Panc1 (cell line): ENCODE results near the gene VAPB. TPM values are rescaled to one million over a fixed set of nuclear protein-coding genes. Genes with fewer than 3 reads are reported as not detected.

Experiments
- ATAC-seq: fragments of 200-7000 bp; cut with Tn5 transposase; 2 replicates; pipeline ENCODE4 v1.9.1; 2020; ENCODE audit warnings: mild to moderate bottlenecking, moderate library complexity
- BruUV-seq: library from RNA; stranded (reverse); fragments of 400-500 nt; replicated peaks from 2 replicates; lab custom pipeline; 2021; lab: Mats Ljungman, UMichigan
- CTCF ChIA-PET: fragments of 300-600 bp; sonication (Branson Sonifier 250); formaldehyde crosslinking; loops from one replicate; lab custom pipeline; 2022; ENCODE audit warnings: antibody characterized with exemption; lab: Charles Lee
- POLR2A ChIA-PET: fragments of 300-600 bp; sonication (Branson Sonifier 250); formaldehyde crosslinking; loops from one replicate; lab custom pipeline; 2022; ENCODE audit warnings: antibody characterized with exemption; lab: Charles Lee
- DNase-seq: peaks from one replicate; pipeline ENCODE4 v3.0.0-alpha.2; 2010; ENCODE audit warnings: low read depth, low spot score
- H3K27ac ChIP-seq: 2 replicates; pipeline ENCODE4 v1.5.1; 2011; ENCODE audit warnings: mild to moderate bottlenecking, low read length, inconsistent platforms
- H3K27me3 ChIP-seq: fragments of 200-500 bp; sonication (Bioruptor generic); 2 replicates; pipeline ENCODE4 v1.6.0; 2014; ENCODE audit warnings: low read length, inconsistent platforms; ENCODE audit not compliant: control insufficient read depth, insufficient read depth
- H3K36me3 ChIP-seq: fragments of 200-500 bp; sonication (Bioruptor generic); 2 replicates; pipeline ENCODE4 v1.5.1; 2014; ENCODE audit warnings: inconsistent platforms, mild to moderate bottlenecking, low read length, moderate library complexity; ENCODE audit not compliant: control insufficient read depth, insufficient read depth
- H3K4me1 ChIP-seq: 2 replicates; pipeline ENCODE4 v1.5.1; 2011; ENCODE audit warnings: inconsistent platforms, mild to moderate bottlenecking, low read length, moderate library complexity; ENCODE audit not compliant: control insufficient read depth, insufficient read depth
- H3K4me3 ChIP-seq, 2 experiments: 2 replicates each; pipeline ENCODE4 v1.5.1; 2011 to 2012; ENCODE audit warnings: low read depth in 2 of 2, low read length in 2 of 2, mild to moderate bottlenecking in 2 of 2, inconsistent platforms in 1 of 2, moderate library complexity in 1 of 2
- H3K9me3 ChIP-seq: fragments of 200-500 bp; sonication (Bioruptor generic); 2 replicates; pipeline ENCODE4 v1.5.1; 2014; ENCODE audit warnings: low read depth, mild to moderate bottlenecking, inconsistent platforms, low read length, moderate library complexity; ENCODE audit not compliant: control insufficient read depth, insufficient read depth
- CTCF ChIP-seq: fragments of 450-650 bp; IDR thresholded peaks from 2 replicates; pipeline ENCODE4 v1.5.1; 2017; ENCODE audit warnings: mild to moderate bottlenecking
- POLR2AphosphoS5 ChIP-seq: IDR thresholded peaks from 2 replicates; pipeline ENCODE4 v1.6.1; 2012; ENCODE audit warnings: mild to moderate bottlenecking, low read depth, low read length, moderate library complexity
- REST ChIP-seq, 2 experiments: IDR thresholded peaks; 2 replicates each; pipeline ENCODE4 v1.6.1; 2011 to 2012; ENCODE audit warnings: low read depth in 2 of 2, control low read depth in 1 of 2, low read length in 1 of 2, mild to moderate bottlenecking in 1 of 2, moderate library complexity in 1 of 2; ENCODE audit not compliant: insufficient read depth in 1 of 2
- SIN3A ChIP-seq: IDR thresholded peaks from 2 replicates; pipeline ENCODE4 v1.6.1; 2012; ENCODE audit warnings: low read depth, mild to moderate bottlenecking, low read length, moderate library complexity, borderline replicate concordance; ENCODE audit not compliant: insufficient read depth
- TCF7L2 ChIP-seq: IDR thresholded peaks from 2 replicates; pipeline ENCODE4 v1.6.1; 2011; ENCODE audit warnings: mild to moderate bottlenecking, low read depth, low read length, inconsistent platforms
- in situ Hi-C: cut with HindIII; loops from 2 replicates; pipeline ENCODE4 v1.10.0; 2016; ENCODE audit warnings: low sequenced_read_pairs, low pct_unique_long_range_greater_than_20kb
- intact Hi-C: fragments of 100-400 bp; cut with micrococcal nuclease; formaldehyde crosslinking; loops from one replicate; pipeline ENCODE4 v1.10.0; 2022; ENCODE audit not compliant: unreplicated experiment
- total RNA-seq: library from RNA; stranded (reverse); gene quantifications from one replicate; pipeline ENCODE4 v1.2.1, GENCODE V29; 2021; ENCODE audit not compliant: unreplicated experiment

VAPB gene
- total RNA-seq, 1 experiment from 2014 or later, result 50.9 TPM

GRCh38 chr20:58377017-58377416, 12.0 kb upstream of the VAPB start:
- DNase-seq, result no peak

GRCh38 chr20:58377766-58378401, 11.1 kb upstream of the VAPB start:
- no peak for DNase-seq
- H3K9me3 ChIP-seq, result peaks cover 8% of the 10 kb centered on the region; the same call in 1 of the 2 replicates
- no peak overlapping the region for H3K4me3 ChIP-seq
- no peak for ATAC-seq
- H3K4me1 ChIP-seq, result no peaks in the 10 kb centered on the region
- no peak overlapping the region for H3K27ac ChIP-seq
- intact Hi-C loops (no loop called here), in situ Hi-C loops (no loop called here)
- no peaks in the 10 kb centered on the region for H3K27me3 ChIP-seq
- H3K36me3 ChIP-seq, result no peaks in the 10 kb centered on the region
- ChIA-PET POLR2A (no interaction called here), CTCF (no interaction called here)
- no TSS peak for BruUV-seq
- TF ChIP-seq REST (IDR thresholded peaks at IDR 0.05; ENCODE audit: insufficient read depth in 1 of 2, low read depth in 2 of 2, low read length in 1 of 2), result no peak
- no peak for TF ChIP-seq TCF7L2
- no peak for TF ChIP-seq POLR2AphosphoS5
- no peak for TF ChIP-seq CTCF
- no peak for TF ChIP-seq SIN3A

More at GRCh38 chr20:58377017-58377416, 12.0 kb upstream of the VAPB start:
- in situ Hi-C loops, result no loop called here
- Histone ChIP-seq H3K27me3 (no peaks in the 10 kb centered on the region), H3K9me3 (peaks cover 8% of the 10 kb centered on the region; the same call in 1 of the 2 replicates), H3K4me1 (no peaks in the 10 kb centered on the region), H3K4me3 (no peak overlapping the region), H3K27ac (no peak overlapping the region), H3K36me3 (no peaks in the 10 kb centered on the region)
- no peak for ATAC-seq
- ChIA-PET CTCF (no interaction called here), POLR2A (interaction anchor here (0.6 kb wide), 1 partner anchor 67 kb away, joined by 3 read pairs; the partner anchor contains the start of gene RAB22A)
- no TSS peak for BruUV-seq
- TF ChIP-seq REST (IDR thresholded peaks at IDR 0.05; ENCODE audit: insufficient read depth in 1 of 2, low read depth in 2 of 2, low read length in 1 of 2), result no peak
- TF ChIP-seq TCF7L2, result no peak
- TF ChIP-seq CTCF, result no peak
- TF ChIP-seq SIN3A, result no peak
- no peak for TF ChIP-seq POLR2AphosphoS5
- intact Hi-C loops, result no loop called here
